Urinary bladder (tissue), 4 donors: ENCODE results near the gene CYP3A5. TPM values are rescaled to one million over a fixed set of nuclear protein-coding genes. Genes with fewer than 3 reads are reported as not detected.
A peak's percentile ranks its signal among the peaks of the same experiment; 100 is the strongest.
"Not testable (repeated sequence)": the region's sequence is repeated elsewhere in the genome, so short reads cannot be mapped to it uniquely, and the experiment has no call there.

Experiments
- DNase-seq: peaks from one replicate; pipeline ENCODE4 v3.0.0-alpha.2; 2015; ENCODE audit errors: extremely low spot score
- H3K27ac ChIP-seq: one replicate; pipeline ENCODE4 v1.5.1; 2013; ENCODE audit warnings: low read depth, mild to moderate bottlenecking, moderate library complexity
- H3K36me3 ChIP-seq: one replicate; pipeline ENCODE4 v1.6.1; 2013; ENCODE audit warnings: mild to moderate bottlenecking, moderate library complexity; ENCODE audit not compliant: insufficient read depth
- H3K4me1 ChIP-seq: one replicate; pipeline ENCODE4 v1.6.1; 2013; ENCODE audit warnings: mild to moderate bottlenecking, moderate library complexity; ENCODE audit not compliant: insufficient read depth
- H3K4me3 ChIP-seq: one replicate; pipeline ENCODE4 v1.5.1; 2013; ENCODE audit warnings: low read depth, low read length
- WGBS: extraction: QIAGEN DNeasy Blood & Tissue Kit; methylation state at CpG from one replicate; pipeline ENCODE4 v1.1.7; 2013; 5-methylcytosine and 5-hydroxymethylcytosine counted together
- polyA plus RNA-seq: library from polyadenylated mRNA; stranded (reverse); fragments of 200-250 nt; gene quantifications from one replicate; pipeline ENCODE4 v1.2.3, GENCODE V29; 2013
- total RNA-seq: library from RNA; depleted of rRNA; stranded (reverse); fragments of >200 nt; gene quantifications from one replicate; pipeline ENCODE4 v1.2.3, GENCODE V29; 2014
- donor health status: healthy with polysubstance abuse.
- donor health status: healthy.

The CYP3A5 gene
- total and polyA plus RNA-seq, 2 donors, result 7.1 to 29.9 TPM

DNA sequence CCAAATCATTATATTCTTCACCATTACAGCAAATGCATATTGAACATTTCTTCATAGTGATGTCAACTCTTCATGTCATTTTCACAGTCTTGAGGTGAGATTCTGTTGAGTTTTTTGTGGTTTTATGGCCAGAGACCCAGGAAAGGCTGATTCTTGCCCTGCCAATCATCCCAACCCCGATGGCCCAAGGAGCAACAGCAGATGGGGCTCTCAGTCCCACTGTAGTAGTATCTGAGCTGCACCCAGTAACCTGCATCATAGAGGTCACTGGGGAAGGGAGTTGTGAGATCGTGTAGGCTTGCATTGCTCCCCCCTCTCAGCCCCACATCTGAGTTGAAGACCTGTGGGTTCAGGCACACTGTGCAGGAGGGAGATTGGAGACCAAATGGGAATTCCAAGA, 36.3 kb downstream of the CYP3A5 start:
- H3K4me1 ChIP-seq, result no peaks in the 10 kb centered on the region

GRCh38 chr7:99642027-99642426, 37.8 kb downstream of the CYP3A5 start:
- H3K4me1 ChIP-seq, result no peaks in the 10 kb centered on the region
- no peak overlapping the region for H3K4me3 ChIP-seq
- H3K36me3 ChIP-seq, result peaks cover 2% of the 10 kb centered on the region
- no peak overlapping the region for H3K27ac ChIP-seq
- 95% methylated on average over 1 of the region's 1 CpG for WGBS
- no peak for DNase-seq

More for the DNA sequence above, 36.3 kb downstream of the CYP3A5 start:
- H3K36me3 ChIP-seq, result peaks cover 2% of the 10 kb centered on the region
- no peak for DNase-seq
- H3K4me3 ChIP-seq, result no peak overlapping the region
- no peak overlapping the region for H3K27ac ChIP-seq
- WGBS, result 81% methylated on average over 2 of the region's 2 CpGs

GRCh38 chr7:99639267-99639666, 40.5 kb downstream of the CYP3A5 start:
- H3K36me3 ChIP-seq, result no peaks in the 10 kb centered on the region
- no peaks in the 10 kb centered on the region for H3K4me1 ChIP-seq
- no peak overlapping the region for H3K27ac ChIP-seq
- no peak for DNase-seq
- no peak overlapping the region for H3K4me3 ChIP-seq

GRCh38 chr7:99638731-99639130, 41.1 kb downstream of the CYP3A5 start:
- no peak for DNase-seq
- H3K4me1 ChIP-seq, result no peaks in the 10 kb centered on the region
- H3K36me3 ChIP-seq, result no peaks in the 10 kb centered on the region
- H3K4me3 ChIP-seq, result no peak overlapping the region
- no peak overlapping the region for H3K27ac ChIP-seq
- 93% methylated on average over 23 of the region's 23 CpGs for WGBS

GRCh38 chr7:99637414-99637813, 42.4 kb downstream of the CYP3A5 start:
- DNase-seq, result not testable (repeated sequence)
- 68% methylated on average over 2 of the region's 2 CpGs for WGBS

DNA sequence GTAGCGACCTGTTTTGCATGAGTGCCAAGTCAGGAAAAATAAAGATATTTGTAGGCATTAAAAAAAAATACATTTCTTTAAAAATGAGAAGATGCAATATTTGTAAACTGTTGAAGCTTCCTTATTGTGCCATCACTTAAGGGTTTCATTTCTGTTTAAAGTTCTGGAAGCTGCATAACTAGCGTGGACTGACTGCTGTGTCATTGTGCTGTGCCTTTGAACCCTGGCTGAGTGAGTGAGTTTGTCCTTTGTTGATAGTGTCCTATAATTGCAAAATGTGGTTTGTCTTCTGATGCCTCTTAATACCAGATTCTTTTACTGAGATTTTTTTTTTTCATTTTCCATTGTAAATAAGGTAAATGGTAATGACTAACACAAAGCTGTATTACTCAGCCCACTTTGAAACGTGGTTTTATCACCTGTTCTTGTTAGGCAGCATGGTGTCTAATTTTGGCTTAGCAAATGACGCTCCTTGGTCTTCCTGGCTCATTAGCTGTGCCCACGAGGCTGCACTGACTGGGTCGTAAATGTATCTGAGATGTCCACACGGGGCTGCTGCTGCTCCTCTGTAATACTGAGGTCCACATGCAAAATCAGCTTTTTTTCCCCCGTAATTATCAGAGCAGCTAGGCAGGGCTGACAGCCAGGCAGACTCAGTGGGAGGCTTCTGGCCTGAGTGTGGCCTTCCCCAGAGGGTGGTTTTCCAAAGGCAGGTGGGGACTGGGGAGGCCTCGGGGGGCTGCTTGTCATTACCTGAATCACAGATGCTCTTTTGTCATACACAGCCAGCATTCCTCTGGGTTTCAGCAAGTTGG, 48.3 kb downstream of the CYP3A5 start:
- H3K4me3 ChIP-seq, result no peak overlapping the region
- peak; percentile 10 for DNase-seq
- no peak overlapping the region for H3K27ac ChIP-seq
- peaks cover 12% of the 10 kb centered on the region for H3K36me3 ChIP-seq
- no peaks in the 10 kb centered on the region for H3K4me1 ChIP-seq
- WGBS, result 45% methylated on average over 9 of the region's 9 CpGs

More at GRCh38 chr7:99637414-99637813, 42.4 kb downstream of the CYP3A5 start:
- H3K4me3 ChIP-seq, H3K27ac ChIP-seq, H3K36me3 ChIP-seq, H3K4me1 ChIP-seq: not testable (repeated sequence)

DNA sequence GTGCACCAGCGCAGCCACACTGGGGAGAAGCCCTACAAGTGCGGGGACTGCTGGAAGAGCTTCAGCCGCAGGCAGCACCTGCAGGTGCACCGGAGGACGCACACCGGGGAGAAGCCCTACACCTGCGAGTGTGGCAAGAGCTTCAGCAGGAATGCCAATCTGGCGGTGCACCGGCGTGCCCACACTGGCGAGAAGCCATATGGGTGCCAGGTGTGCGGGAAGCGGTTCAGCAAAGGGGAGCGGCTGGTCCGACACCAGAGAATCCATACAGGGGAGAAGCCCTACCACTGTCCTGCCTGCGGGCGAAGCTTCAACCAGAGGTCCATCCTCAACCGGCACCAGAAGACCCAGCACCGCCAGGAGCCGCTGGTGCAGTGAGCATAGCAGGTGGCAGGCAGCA, 50.2 kb downstream of the CYP3A5 start:
- Histone ChIP-seq H3K4me1 (no peaks in the 10 kb centered on the region), H3K27ac (no peak overlapping the region), H3K4me3 (no peak overlapping the region), H3K36me3 (peaks cover 12% of the 10 kb centered on the region)
- 95% methylated on average over 20 of the region's 20 CpGs for WGBS
- DNase-seq, result no peak

- H3K27ac ChIP-seq, result no peak overlapping the region
- H3K36me3 ChIP-seq, result peaks cover 14% of the 10 kb centered on the region
- H3K4me3 ChIP-seq, result no peak overlapping the region
- 83% methylated on average over 14 of the region's 14 CpGs for WGBS
- no peak for DNase-seq
- H3K4me1 ChIP-seq, result no peaks in the 10 kb centered on the region
These were observed 51.0 kb downstream of the CYP3A5 start for GRCh38 chr7:99628471-99629465.

- DNase-seq, result no peak
- H3K4me1 ChIP-seq, result no peaks in the 10 kb centered on the region
- WGBS, result 95% methylated on average over 11 of the region's 11 CpGs
- no peak overlapping the region for H3K4me3 ChIP-seq
- H3K36me3 ChIP-seq, result peaks cover 14% of the 10 kb centered on the region
- H3K27ac ChIP-seq, result no peak overlapping the region
These were observed 52.3 kb downstream of the CYP3A5 start for GRCh38 chr7:99627513-99627912.

DNA sequence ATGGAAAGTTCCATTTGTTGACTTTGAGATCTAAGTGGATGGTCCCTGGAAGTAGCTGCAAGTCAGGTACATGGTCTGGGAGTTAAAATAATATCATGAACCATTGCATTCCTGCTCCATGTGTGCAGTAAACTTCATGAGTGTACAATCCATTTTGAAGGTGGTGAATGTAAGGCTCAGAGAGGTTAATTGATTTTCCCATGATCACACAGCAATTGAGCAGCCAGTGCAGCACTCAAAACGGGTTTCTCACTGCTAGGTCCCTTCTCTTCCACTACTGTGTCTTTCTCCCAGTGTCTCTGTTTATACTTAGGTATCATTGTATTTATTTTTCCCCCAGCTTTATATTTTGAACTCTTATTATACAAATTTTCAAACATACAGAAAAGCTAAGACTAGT, 53.1 kb downstream of the CYP3A5 start:
- no peak for DNase-seq
- peaks cover 14% of the 10 kb centered on the region for H3K36me3 ChIP-seq
- H3K4me3 ChIP-seq, result no peak overlapping the region
- WGBS, result 89% methylated on average over 1 of the region's 1 CpG
- H3K27ac ChIP-seq, result no peak overlapping the region
- no peaks in the 10 kb centered on the region for H3K4me1 ChIP-seq

GRCh38 chr7:99625961-99626360, 53.8 kb downstream of the CYP3A5 start:
- WGBS, result 93% methylated on average over 4 of the region's 4 CpGs
- DNase-seq, result no peak
- Histone ChIP-seq H3K4me3 (no peak overlapping the region), H3K4me1 (no peaks in the 10 kb centered on the region), H3K36me3 (peaks cover 14% of the 10 kb centered on the region), H3K27ac (no peak overlapping the region)

GRCh38 chr7:99625321-99625720, 54.5 kb downstream of the CYP3A5 start:
- WGBS, result 86% methylated on average over 5 of the region's 5 CpGs
- DNase-seq, result no peak
- Histone ChIP-seq H3K4me3 (no peak overlapping the region), H3K4me1 (no peaks in the 10 kb centered on the region), H3K36me3 (peaks cover 14% of the 10 kb centered on the region), H3K27ac (no peak overlapping the region)

GRCh38 chr7:99624484-99624883, 55.3 kb downstream of the CYP3A5 start:
- no peak overlapping the region for H3K27ac ChIP-seq
- peaks cover 11% of the 10 kb centered on the region for H3K36me3 ChIP-seq
- no peak for DNase-seq
- H3K4me3 ChIP-seq, result no peak overlapping the region
- WGBS, result 87% methylated on average over 16 of the region's 16 CpGs
- H3K4me1 ChIP-seq, result no peaks in the 10 kb centered on the region
